ENCODE data around the gene GALP. TPM values are rescaled to one million over a fixed set of nuclear protein-coding genes. Genes with fewer than 3 reads are reported as not detected.
"Not testable (repeated sequence)": the region's sequence is repeated elsewhere in the genome, so short reads cannot be mapped to it uniquely, and the experiment has no call there.

GALP gene
- total RNA-seq, 4 donors from 2014 or later = not detected

DNA sequence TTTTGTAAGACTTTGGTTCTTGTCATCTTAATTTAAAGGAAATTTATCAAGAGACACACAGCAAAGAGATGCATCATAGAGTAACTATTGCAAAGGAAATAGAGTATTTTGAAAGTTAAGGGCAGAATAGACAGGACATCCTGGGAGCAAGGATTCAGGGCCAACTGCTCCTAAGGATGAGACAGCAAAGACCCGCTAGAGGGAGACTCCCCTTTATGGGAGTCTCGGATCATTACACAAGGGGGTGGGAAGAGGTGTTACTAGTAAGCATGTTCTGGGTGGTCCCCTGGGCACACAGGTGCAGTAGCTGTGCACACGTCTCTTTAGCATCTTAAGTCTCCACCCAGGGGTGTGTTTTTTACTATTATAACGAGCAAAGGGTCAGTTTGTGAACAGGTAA, 35.9 kb downstream of the GALP start:
- peaks cover 0 to 4% (median 0%) of the 10 kb centered on the region in 3 donors for H3K4me1 ChIP-seq
- intact Hi-C loops (cut with DNase I) = no loop called here
- H3K27ac ChIP-seq = no peak overlapping the region
- no peak overlapping the region for H3K4me3 ChIP-seq
- peaks cover 0 to 18% (median 0%) of the 10 kb centered on the region in 4 donors for H3K27me3 ChIP-seq
- H3K9me3 ChIP-seq = no peaks in the 10 kb centered on the region
- DNase-seq = no peak
- no peak for TF ChIP-seq POLR2A (IDR thresholded peaks at IDR 0.05)
- TF ChIP-seq, protein P1, sequence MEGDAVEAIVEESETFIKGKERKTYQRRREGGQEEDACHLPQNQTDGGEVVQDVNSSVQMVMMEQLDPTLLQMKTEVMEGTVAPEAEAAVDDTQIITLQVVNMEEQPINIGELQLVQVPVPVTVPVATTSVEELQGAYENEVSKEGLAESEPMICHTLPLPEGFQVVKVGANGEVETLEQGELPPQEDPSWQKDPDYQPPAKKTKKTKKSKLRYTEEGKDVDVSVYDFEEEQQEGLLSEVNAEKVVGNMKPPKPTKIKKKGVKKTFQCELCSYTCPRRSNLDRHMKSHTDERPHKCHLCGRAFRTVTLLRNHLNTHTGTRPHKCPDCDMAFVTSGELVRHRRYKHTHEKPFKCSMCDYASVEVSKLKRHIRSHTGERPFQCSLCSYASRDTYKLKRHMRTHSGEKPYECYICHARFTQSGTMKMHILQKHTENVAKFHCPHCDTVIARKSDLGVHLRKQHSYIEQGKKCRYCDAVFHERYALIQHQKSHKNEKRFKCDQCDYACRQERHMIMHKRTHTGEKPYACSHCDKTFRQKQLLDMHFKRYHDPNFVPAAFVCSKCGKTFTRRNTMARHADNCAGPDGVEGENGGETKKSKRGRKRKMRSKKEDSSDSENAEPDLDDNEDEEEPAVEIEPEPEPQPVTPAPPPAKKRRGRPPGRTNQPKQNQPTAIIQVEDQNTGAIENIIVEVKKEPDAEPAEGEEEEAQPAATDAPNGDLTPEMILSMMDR (IDR thresholded peaks at IDR 0.05) = no peak
- no peaks in the 10 kb centered on the region for H3K36me3 ChIP-seq
- whole genome bisulfite sequencing, 2 donors = 70 to 80% methylated on average over 4 of the region's 4 CpGs

DNA sequence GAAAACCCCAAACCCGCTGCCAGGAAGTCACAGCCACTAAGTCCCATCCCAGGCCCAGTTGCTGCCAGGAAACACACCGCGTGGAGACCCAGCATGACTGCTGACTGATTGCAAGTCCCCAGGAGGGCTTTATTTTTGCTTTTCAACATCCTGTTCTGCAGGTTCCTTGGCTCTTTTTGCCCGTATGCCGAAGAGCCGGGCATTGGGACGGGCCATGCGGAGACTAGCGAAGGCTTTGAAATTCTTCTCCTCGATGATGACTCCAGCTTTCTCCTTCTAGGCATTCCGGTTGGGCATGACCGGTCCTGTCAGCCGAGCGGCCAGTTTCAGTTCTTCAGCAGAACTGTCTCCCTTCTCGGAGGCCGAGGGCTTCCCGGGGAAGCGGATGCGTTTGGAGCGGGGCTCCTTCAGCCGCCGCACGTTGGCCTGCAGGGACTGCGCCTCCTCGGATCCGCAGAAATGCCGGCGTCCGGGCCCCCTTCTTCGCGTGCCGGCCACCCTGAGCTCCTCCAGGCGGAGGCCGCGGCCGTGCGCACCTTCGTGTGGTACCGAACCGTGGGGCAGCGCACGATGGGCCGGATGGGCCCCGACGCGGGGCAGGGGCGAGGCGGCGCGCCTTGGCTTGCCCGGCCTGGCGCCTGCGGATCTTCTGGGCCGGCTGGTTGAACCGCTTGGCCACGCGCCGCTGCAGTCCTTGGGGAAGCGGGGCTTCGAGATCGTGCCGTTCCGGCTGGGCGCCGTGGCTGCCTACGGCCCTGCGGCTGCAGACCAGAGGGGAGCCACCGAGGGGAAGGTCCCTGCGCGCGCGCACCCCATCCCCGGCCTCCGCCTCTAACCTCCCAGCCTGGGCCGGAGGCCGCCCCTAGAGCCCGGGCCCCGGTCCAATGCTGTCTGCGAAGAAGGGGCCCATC, 41.5 kb downstream of the GALP start:
- intact Hi-C loops (cut with DNase I) = no loop called here
- peaks cover 0 to 17% (median 4%) of the 10 kb centered on the region in 3 donors for H3K4me1 ChIP-seq
- no peak for TF ChIP-seq POLR2A (IDR thresholded peaks at IDR 0.05)
- TF ChIP-seq, protein P1 (IDR thresholded peaks at IDR 0.05) = no peak
- peaks cover 0 to 26% (median 0%) of the 10 kb centered on the region in 4 donors for H3K27me3 ChIP-seq
- 11 to 23% methylated on average over 22 to 29 of the region's 79 CpGs for WGBS, 2 donors
- H3K9me3 ChIP-seq = no peaks in the 10 kb centered on the region
- no peak for DNase-seq
- H3K27ac ChIP-seq = peak overlapping the region; percentile 75 to 81 (median 80)
- H3K4me3 ChIP-seq = peak overlapping the region; percentile 37 to 68 (median 42)
- peaks cover 0 to 9% (median 0%) of the 10 kb centered on the region in 3 donors for H3K36me3 ChIP-seq

DNA sequence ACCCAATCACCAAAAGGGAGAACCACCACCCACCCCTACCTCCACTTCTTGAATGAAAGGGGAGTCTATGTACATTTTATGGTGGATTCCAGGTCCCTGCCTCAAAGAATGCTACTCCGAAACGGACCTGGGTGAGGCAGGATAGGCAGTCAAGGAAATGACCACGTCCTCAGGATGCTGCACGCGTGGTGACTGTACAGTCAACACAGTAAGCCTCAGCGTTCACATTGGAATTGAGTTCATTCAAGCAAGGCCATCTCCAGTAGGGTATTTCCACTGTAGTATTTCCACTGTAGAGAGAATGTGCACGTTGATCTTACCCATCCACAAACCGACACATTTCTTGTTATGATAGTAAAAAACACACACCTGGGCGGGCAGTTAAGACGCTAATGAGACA, 43.2 kb downstream of the GALP start:
- Histone ChIP-seq H3K9me3 (no peaks in the 10 kb centered on the region), H3K27me3 (peaks cover 0 to 18% (median 0%) of the 10 kb centered on the region in 4 donors), H3K4me1 (peaks cover 0 to 17% (median 4%) of the 10 kb centered on the region in 3 donors), H3K36me3 (peaks cover 0 to 24% (median 0%) of the 10 kb centered on the region in 3 donors), H3K27ac (no peak overlapping the region), H3K4me3 (no peak overlapping the region)
- no peak for DNase-seq
- intact Hi-C loops (cut with DNase I) = no loop called here
- no peak for TF ChIP-seq POLR2A (IDR thresholded peaks at IDR 0.05)
- TF ChIP-seq, protein P1 (IDR thresholded peaks at IDR 0.05) = no peak
- 84 to 89% methylated on average over 10 of the region's 10 CpGs for WGBS, 2 donors

DNA sequence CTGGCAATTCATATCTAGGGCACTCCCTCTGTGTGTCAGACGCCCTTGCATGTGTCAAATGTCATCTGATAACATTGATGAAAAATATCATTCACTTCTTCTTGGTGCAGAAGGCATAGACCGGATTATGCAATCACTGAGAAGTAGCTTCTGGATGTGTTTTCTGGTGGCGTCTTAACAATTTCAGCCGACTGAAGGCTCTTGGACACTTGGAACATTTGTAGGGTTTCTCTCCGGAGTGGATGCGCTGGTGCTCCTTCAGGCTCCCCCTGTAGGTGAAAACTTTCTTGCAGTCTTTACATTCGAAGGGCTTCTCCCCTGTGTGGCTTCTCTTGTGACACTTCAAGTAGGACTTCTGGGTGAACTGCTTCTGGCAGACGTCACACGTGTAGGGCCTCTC, 45.6 kb downstream of the GALP start:
- H3K9me3 ChIP-seq; H3K27ac ChIP-seq; intact Hi-C loops (cut with DNase I); H3K4me3 ChIP-seq; H3K27me3 ChIP-seq; DNase-seq: not testable (repeated sequence)
- peaks cover 0 to 15% (median 4%) of the 10 kb centered on the region in 3 donors for H3K4me1 ChIP-seq
- 61 to 64% methylated on average over 8 to 9 of the region's 9 CpGs for WGBS, 2 donors
- H3K36me3 ChIP-seq = peaks cover 0 to 24% (median 0%) of the 10 kb centered on the region in 3 donors
- TF ChIP-seq, protein P1 (IDR thresholded peaks at IDR 0.05) = peak in 2 of 6 experiments; percentile 10 to 45

DNA sequence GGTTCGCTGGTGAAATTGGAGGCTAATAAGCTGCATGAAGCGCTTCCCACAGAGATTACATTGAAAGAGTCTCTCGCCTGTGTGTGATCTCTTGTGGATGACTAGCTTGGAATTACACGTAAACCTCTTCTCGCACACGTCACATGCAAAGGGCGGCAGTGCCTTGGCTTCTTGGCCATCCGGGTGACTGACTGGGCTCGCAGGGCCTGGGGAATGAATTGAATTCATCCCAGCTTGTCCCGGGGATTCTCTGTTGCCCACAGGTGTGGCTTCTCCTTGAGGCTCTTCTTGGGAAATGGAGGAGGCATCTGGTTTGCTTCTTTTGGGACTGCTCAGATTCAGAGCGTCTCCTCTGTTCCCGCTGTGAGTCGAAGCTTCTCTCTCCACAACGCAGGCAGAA, 46.0 kb downstream of the GALP start:
- TF ChIP-seq, protein P1 (IDR thresholded peaks at IDR 0.05) = no peak
- TF ChIP-seq POLR2A (IDR thresholded peaks at IDR 0.05) = no peak
- Histone ChIP-seq H3K9me3 (no peaks in the 10 kb centered on the region), H3K27me3 (peaks cover 0 to 9% (median 0%) of the 10 kb centered on the region in 4 donors), H3K4me1 (peaks cover 0 to 11% (median 4%) of the 10 kb centered on the region in 3 donors), H3K36me3 (peaks cover 0 to 24% (median 0%) of the 10 kb centered on the region in 3 donors), H3K27ac (no peak overlapping the region), H3K4me3 (no peak overlapping the region)
- WGBS, 2 donors = 85 to 95% methylated on average over 4 to 11 of the region's 14 CpGs
- DNase-seq = no peak
- intact Hi-C loops (cut with DNase I) = no loop called here

Data from esophagus squamous epithelium (tissue), 5 donors.